Measurements from ENCODE around the gene APOB. TPM values are rescaled to one million over a fixed set of nuclear protein-coding genes. Genes with fewer than 3 reads are reported as not detected.

The APOB gene
- total RNA-seq, 4 donors from 2014 or later = 1.5 to 38.6 (median 14.7) TPM

- TF ChIP-seq CTCF (IDR thresholded peaks at IDR 0.05; ENCODE audit: low read depth) = no peak
These were observed 40.2 kb downstream of the APOB start for GRCh38 chr2:21003572-21004180.

GRCh38 chr2:21002814-21003192 lies 41.1 kb downstream of the APOB start:
- no peak for TF ChIP-seq CTCF (IDR thresholded peaks at IDR 0.05; ENCODE audit: low read depth)

- TF ChIP-seq CTCF (IDR thresholded peaks at IDR 0.05; ENCODE audit: low read depth) = no peak
These were observed 41.7 kb downstream of the APOB start for GRCh38 chr2:21001988-21002813.

GRCh38 chr2:21001225-21001946 lies 42.5 kb downstream of the APOB start:
- no peak for TF ChIP-seq CTCF (IDR thresholded peaks at IDR 0.05; ENCODE audit: low read depth)

- TF ChIP-seq CTCF (IDR thresholded peaks at IDR 0.05; ENCODE audit: low read depth) = no peak
These were observed 43.8 kb downstream of the APOB start for GRCh38 chr2:20999906-21000645.

- TF ChIP-seq CTCF (IDR thresholded peaks at IDR 0.05; ENCODE audit: low read depth) = no peak
These were observed 44.6 kb downstream of the APOB start for GRCh38 chr2:20998972-20999905.

Data from subcutaneous adipose tissue (tissue), 4 donors.